PC-9 (cell line): ENCODE data around the gene TRMT2B.
"Not testable (repeated sequence)": the region's sequence is repeated elsewhere in the genome, so short reads cannot be mapped to it uniquely, and the experiment has no call there.

Experiments
- CTCF ChIP-seq: fragments of 200-600 bp; sonication (generic); conservative IDR thresholded peaks from 2 replicates; pipeline ENCODE4 v1.6.1; 2017; ENCODE audit warnings: mixed run types, antibody characterized with exemption, mild to moderate bottlenecking, moderate library complexity
- EZH2 ChIP-seq: fragments of 200-600 bp; sonication (generic); IDR thresholded peaks from 2 replicates; pipeline ENCODE4 v1.8.0; 2017; ENCODE audit warnings: antibody characterized with exemption, low read depth

DNA sequence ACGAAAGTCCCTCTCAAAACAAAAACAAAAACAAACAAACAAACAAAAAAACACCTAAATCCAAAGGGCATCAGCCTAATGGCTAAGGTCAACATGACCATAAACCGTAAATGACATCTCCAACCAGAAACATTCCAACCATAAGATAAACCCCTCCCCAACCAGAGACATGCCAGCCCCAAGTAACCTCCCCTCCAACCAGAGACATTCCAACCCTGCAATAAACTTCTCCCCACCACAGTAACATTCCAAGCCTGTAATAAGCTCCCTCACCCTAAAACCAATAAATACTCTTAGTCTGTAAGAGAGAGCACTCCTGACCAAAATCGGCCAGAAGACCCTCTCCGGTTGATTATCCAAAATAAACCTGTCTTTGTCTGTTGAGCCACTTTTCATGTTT lies 4.6 kb upstream of the TRMT2B start:
- not testable (repeated sequence) for TF ChIP-seq EZH2, CTCF
